OCI-LY3 (cell line): ENCODE measurements around the gene MYDGF.

Experiments
- H2AFZ ChIP-seq: fragments of 200-600, 300-600 bp; shearing (Covaris generic); 2 replicates; pipeline ENCODE4 v1.6.0; 2014; ENCODE audit warnings: antibody characterized with exemption, low read depth, low read length
- H3K27ac ChIP-seq: fragments of 200-600, 300-600 bp; sonication (generic); 2 replicates; pipeline ENCODE4 v1.5.1; 2014; ENCODE audit warnings: mild to moderate bottlenecking, low read length, moderate library complexity, mixed read lengths
- H3K27me3 ChIP-seq: fragments of 200-600, 300-600 bp; sonication (generic); 2 replicates; pipeline ENCODE4 v1.6.1; 2014; ENCODE audit warnings: low read depth, low read length, mixed read lengths
- H3K36me3 ChIP-seq: fragments of 200-600, 300-600 bp; sonication (generic); replicated peaks from 2 replicates; pipeline ENCODE3; 2014; ENCODE audit warnings: low read depth, low read length, mixed read lengths
- H3K4me1 ChIP-seq: fragments of 300-600, 200-600 bp; sonication (generic); 2 replicates; pipeline ENCODE4 v1.6.1; 2014; ENCODE audit warnings: low read length, mixed read lengths
- H3K4me2 ChIP-seq: fragments of 200-600, 300-600 bp; sonication (generic); 2 replicates; pipeline ENCODE4 v1.6.1; 2014; ENCODE audit warnings: low read length, mixed read lengths
- H3K4me3 ChIP-seq: fragments of 300-600, 200-600 bp; sonication (generic); 2 replicates; pipeline ENCODE4 v1.5.1; 2014; ENCODE audit warnings: antibody characterized with exemption, mild to moderate bottlenecking, low read length, moderate library complexity
- H3K79me2 ChIP-seq: fragments of 300-600, 200-600 bp; shearing (Covaris generic); 2 replicates; pipeline ENCODE4 v1.6.1; 2014; ENCODE audit warnings: mild to moderate bottlenecking, low read length, mixed read lengths
- H3K9ac ChIP-seq: fragments of 300-600, 200-600 bp; shearing (Covaris generic); 2 replicates; pipeline ENCODE4 v1.6.0; 2014; ENCODE audit warnings: mild to moderate bottlenecking, low read length, moderate library complexity
- H3K9me3 ChIP-seq: fragments of 200-600, 300-600 bp; shearing (Covaris generic); 2 replicates; pipeline ENCODE4 v1.6.1; 2014; ENCODE audit warnings: low read length, mixed read lengths; ENCODE audit not compliant: insufficient read depth
- H4K20me1 ChIP-seq: fragments of 200-600, 300-600 bp; sonication (generic); 2 replicates; pipeline ENCODE4 v1.6.1; 2016; ENCODE audit warnings: low read length, mixed read lengths; ENCODE audit not compliant: insufficient read depth
- EZH2phosphoT487 ChIP-seq: fragments of 200-600 bp; shearing (Covaris generic); IDR thresholded peaks from 2 replicates; pipeline ENCODE4 v1.6.1; 2018; ENCODE audit warnings: antibody characterized with exemption, mixed run types, low read depth
- TF ChIP-seq, protein P1 (sequence below): fragments of 200-600, 300-600 bp; sonication (generic); IDR thresholded peaks from 2 replicates; pipeline ENCODE4 v1.5.1; 2014; ENCODE audit warnings: antibody characterized with exemption, low read length, low read depth

The MYDGF gene

DNA sequence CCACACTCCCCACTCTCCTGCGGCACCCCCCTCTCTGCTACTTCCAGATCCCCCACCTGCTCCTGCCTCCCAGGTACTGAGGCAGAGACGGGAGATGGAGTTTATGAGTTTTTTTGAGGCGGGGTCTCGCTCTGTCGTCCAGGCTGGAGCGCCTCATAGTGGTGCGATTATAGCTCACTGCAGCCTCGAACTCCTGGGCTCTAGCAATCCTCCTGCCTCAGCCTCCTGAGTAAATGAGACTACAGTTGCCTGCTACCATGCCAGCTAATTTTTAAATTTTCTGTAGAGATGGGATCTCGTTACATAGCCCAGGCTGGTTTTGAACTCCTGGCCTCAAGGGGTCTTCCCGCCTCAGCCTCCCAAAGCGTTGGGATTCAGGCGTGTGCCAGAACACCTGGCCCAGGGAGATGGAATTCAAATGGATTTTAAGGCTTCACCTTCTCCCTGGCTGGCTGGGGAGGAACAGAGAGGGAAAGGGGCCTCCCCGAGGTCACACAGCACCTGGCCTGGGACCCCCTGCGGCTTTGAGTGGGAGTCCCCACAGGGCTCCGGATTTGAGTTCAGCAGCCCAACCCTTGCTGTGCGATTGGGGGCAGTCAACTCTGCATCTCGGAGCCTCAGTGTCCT is 50.4 kb downstream of the MYDGF start:
- H3K9me3 ChIP-seq = no peaks in the 10 kb centered on the region
- no peak overlapping the region for H2AFZ ChIP-seq
- no peaks in the 10 kb centered on the region for H4K20me1 ChIP-seq
- no peaks in the 10 kb centered on the region for H3K79me2 ChIP-seq
- no peaks in the 10 kb centered on the region for H3K36me3 ChIP-seq
- no peak overlapping the region for H3K4me2 ChIP-seq
- H3K27ac ChIP-seq = no peak overlapping the region
- H3K4me1 ChIP-seq = peaks cover 29% of the 10 kb centered on the region
- no peak overlapping the region for H3K4me3 ChIP-seq
- no peak for TF ChIP-seq EZH2phosphoT487
- TF ChIP-seq, protein P1, sequence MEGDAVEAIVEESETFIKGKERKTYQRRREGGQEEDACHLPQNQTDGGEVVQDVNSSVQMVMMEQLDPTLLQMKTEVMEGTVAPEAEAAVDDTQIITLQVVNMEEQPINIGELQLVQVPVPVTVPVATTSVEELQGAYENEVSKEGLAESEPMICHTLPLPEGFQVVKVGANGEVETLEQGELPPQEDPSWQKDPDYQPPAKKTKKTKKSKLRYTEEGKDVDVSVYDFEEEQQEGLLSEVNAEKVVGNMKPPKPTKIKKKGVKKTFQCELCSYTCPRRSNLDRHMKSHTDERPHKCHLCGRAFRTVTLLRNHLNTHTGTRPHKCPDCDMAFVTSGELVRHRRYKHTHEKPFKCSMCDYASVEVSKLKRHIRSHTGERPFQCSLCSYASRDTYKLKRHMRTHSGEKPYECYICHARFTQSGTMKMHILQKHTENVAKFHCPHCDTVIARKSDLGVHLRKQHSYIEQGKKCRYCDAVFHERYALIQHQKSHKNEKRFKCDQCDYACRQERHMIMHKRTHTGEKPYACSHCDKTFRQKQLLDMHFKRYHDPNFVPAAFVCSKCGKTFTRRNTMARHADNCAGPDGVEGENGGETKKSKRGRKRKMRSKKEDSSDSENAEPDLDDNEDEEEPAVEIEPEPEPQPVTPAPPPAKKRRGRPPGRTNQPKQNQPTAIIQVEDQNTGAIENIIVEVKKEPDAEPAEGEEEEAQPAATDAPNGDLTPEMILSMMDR = peak; percentile 7; the same call in 1 of the 2 replicates
- H3K9ac ChIP-seq = no peak overlapping the region
- peaks cover 22% of the 10 kb centered on the region for H3K27me3 ChIP-seq

DNA sequence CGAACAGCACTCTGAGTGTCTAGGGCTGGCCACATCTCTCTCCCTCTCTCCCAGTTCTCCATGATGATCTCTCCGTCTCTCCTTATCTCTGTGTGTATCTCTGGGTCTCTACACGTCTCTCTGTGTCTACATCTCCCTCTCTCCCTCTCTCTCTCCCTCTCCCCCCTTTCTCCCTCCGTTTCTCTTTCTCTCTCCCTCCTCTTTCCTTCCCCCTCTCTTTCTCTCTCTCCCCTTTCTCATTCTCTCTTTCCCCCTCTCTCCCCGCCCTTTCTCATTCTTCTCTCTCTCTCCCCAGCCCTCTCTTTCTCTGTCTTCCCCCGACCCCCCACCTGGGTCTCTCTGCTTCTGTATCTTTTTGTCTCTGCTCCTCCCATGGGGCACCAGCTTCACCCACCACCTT is 52.1 kb downstream of the MYDGF start:
- no peak overlapping the region for H3K4me2 ChIP-seq
- no peak overlapping the region for H3K9ac ChIP-seq
- H3K27ac ChIP-seq = no peak overlapping the region
- H3K79me2 ChIP-seq = no peaks in the 10 kb centered on the region
- H3K4me1 ChIP-seq = peaks cover 22% of the 10 kb centered on the region
- H3K36me3 ChIP-seq = no peaks in the 10 kb centered on the region
- peaks cover 22% of the 10 kb centered on the region for H3K27me3 ChIP-seq
- no peaks in the 10 kb centered on the region for H3K9me3 ChIP-seq
- H4K20me1 ChIP-seq = no peaks in the 10 kb centered on the region
- H3K4me3 ChIP-seq = no peak overlapping the region
- H2AFZ ChIP-seq = no peak overlapping the region
- TF ChIP-seq EZH2phosphoT487 = no peak
- TF ChIP-seq, protein P1 = no peak

DNA sequence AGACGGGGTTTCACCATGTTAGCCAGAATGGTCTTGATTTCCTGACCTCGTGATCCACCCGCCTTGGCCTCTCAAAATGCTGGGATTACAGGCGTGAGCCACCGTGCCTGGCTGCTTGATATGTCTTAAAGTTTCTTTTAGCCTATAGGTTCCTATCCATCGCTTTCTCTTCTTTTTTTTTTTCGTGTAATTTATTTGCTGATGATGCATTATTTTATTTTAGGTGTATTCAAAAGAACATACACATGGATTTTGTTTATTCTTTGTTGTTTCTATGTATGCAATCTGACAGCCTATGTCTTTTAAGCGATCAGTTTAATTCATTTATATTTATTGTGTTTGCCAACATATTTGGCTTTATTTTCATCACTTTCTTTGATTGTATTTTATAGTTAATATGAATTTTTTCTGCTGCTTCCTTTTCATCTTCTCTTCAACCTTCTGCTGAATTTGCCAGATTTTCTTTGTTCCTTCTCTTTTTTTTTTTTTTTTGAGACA is 56.8 kb downstream of the MYDGF start:
- no peaks in the 10 kb centered on the region for H3K79me2 ChIP-seq
- no peaks in the 10 kb centered on the region for H3K36me3 ChIP-seq
- H3K27me3 ChIP-seq = peaks cover 12% of the 10 kb centered on the region
- no peak for TF ChIP-seq EZH2phosphoT487
- TF ChIP-seq, protein P1 = no peak
- no peaks in the 10 kb centered on the region for H4K20me1 ChIP-seq
- no peak overlapping the region for H3K4me3 ChIP-seq
- no peaks in the 10 kb centered on the region for H3K9me3 ChIP-seq
- H3K9ac ChIP-seq = no peak overlapping the region
- H3K27ac ChIP-seq = no peak overlapping the region
- H3K4me2 ChIP-seq = no peak overlapping the region
- no peak overlapping the region for H2AFZ ChIP-seq
- H3K4me1 ChIP-seq = peaks cover 10% of the 10 kb centered on the region

- Histone ChIP-seq H3K4me2 (peak overlapping the region; percentile 75), H3K4me3 (peak overlapping the region; percentile 70), H3K9ac (peak overlapping the region; percentile 43), H3K36me3 (no peaks in the 10 kb centered on the region), H4K20me1 (no peaks in the 10 kb centered on the region), H3K79me2 (no peaks in the 10 kb centered on the region), H3K27me3 (0 out of 2 replicates have a peak, but pooled peaks cover 3% of the 10 kb centered on the region), H2AFZ (peak overlapping the region; percentile 81), H3K9me3 (no peaks in the 10 kb centered on the region), H3K27ac (no peak overlapping the region), H3K4me1 (peaks cover 10% of the 10 kb centered on the region)
- TF ChIP-seq EZH2phosphoT487 = no peak
- TF ChIP-seq, protein P1 = peak; percentile 17; the same call in 1 of the 2 replicates
These were observed 60.1 kb downstream of the MYDGF start for GRCh38 chr19:4609878-4610511.
